CD4-positive, alpha-beta T cell treated with Interleukin-6 at 100 ng/mL for 8 hours (primary cell): ENCODE data around the gene SYT1.

Experiments
- DNase-seq: peaks from one replicate; pipeline ENCODE4 v3.0.0-alpha.2; 2020; ENCODE audit warnings: mixed read lengths, low spot score

The SYT1 gene

DNA sequence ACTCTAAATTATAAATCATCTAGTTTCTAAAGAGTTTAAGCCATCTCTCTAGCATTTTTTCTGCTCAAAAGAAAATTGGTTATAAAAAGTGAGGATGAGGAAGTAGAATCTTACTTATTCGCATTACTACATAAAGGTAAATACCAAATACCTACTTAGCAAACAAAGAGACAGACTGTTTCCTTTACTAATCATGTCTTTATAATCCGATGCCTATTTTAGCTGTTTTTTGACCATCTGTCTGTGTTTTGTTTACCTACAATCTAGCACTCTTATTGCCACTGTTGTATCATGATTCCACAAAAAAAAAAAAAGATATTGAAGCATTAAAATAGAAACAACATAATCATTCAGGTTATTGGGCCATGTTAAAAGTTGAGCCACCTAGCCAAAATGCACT is 430.0 kb downstream of the SYT1 start:
- no peak for DNase-seq

DNA sequence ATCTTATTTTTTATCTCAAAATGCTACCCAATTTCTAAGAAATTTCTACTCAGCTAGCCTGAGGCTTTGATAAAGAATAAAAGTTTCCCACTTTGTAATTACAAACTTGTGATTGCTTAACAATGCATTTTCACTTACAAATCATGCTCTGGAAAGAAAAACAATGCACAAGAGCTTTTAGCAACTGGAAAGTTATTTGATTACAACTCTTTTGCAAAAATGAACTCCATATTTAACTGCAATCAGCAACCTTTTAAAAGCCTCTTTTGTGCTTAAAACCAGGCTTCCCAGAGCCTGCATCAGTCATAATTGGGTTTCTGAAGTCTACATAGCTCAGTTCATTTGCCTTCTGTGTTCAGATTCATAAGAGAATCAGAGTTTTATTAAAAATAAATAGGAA is 431.0 kb downstream of the SYT1 start:
- no peak for DNase-seq

DNA sequence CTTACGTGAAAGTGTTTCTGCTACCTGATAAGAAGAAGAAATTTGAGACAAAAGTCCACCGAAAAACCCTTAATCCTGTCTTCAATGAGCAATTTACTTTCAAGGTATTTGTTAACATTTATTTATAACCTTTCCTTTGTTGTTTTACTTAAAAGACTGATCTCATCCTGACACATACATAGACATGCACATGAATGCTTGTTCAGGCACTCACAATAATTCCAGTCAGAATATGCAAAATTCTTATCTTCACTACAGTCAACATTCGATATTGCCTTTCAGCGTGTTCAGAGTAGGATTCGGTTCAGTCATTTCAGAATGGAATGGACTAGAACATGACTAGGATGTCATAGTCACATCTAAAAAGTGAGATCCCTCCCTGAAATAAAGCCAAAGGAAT is 431.6 kb downstream of the SYT1 start:
- DNase-seq = no peak

DNA sequence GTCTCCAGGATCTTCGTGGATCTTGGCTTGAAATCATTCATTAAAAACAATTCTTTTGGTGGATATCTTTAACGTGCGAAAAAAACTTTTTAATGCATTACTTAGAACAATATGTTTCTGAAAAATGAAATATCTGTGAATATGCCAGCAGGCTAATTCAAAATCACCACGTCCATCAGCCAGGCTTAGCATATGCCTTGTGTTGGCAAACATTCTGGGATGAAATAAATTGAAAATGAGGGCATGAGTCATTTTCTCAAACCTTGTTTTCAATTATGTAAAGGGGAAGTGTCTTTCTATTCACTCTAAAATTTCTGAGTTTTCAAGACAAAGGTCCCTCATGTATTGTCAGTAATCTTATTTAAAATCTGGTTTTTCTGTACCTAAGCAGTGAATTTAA is 432.3 kb downstream of the SYT1 start:
- DNase-seq = no peak

DNA sequence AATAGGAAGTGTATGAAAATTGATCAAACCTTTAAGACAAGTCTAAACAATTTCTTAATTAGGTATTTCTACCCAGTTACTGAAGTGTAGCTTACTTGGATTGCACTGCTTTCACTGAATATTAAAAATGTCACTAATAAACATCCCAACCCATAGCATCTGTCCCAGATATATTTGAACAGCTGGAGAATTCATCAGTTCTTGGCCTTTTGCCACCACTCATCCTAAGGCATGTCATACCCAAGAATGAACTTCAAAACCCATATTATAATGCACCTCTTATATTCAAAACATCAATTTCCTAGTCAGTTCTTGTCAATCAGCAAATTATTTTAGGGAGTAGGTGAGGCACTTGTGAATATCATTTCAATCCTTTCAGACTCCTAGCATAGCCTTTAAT is 433.9 kb downstream of the SYT1 start:
- DNase-seq = no peak

DNA sequence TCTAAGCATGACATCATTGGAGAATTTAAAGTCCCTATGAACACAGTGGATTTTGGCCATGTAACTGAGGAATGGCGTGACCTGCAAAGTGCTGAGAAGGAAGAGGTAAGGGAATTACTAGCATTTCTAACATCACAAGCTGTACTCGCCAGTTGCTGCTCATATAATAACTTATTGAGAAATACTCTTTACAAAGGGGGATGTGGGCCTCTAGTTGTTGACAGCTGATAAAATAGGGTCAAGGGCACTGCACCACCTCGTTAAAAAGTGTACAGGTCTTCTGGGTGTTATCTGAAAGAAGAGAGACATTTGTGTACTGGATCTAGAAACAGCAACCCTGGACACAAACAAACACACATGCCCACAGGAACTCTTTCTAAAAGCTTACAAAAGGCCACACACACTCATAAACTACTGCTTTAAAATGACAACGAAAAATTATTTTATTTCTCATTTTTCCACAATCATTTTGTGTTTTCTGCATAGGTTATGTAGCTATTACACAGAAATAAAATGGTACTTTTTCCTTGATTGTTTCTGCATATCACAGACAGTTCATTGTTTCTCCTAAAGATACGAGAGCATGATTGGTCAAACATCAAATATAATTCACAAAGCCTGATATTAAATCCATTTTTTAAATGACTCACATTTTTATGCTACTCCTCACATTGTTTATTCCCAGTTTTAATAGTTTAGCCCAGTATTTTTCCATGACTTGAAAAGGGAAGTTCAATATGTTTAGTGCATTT is 435.0 kb downstream of the SYT1 start:
- no peak for DNase-seq

DNA sequence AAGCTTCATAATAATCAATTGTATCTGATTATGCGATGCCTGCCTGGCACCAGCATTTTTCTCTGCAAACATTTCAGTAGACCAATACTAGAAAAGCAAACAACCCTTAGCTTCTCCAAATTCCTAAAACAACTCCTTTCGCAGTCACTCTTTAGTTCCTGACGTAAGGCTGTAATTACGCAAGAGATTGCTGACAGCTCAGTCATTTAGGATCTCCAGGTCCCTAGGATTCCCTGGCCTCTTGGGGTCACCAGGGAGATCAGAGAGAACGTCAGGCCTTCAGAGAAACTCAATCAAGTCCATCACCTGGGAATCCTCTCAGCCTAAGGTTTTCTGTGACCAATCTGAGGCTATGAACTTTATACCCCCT is 435.6 kb downstream of the SYT1 start:
- no peak for DNase-seq

DNA sequence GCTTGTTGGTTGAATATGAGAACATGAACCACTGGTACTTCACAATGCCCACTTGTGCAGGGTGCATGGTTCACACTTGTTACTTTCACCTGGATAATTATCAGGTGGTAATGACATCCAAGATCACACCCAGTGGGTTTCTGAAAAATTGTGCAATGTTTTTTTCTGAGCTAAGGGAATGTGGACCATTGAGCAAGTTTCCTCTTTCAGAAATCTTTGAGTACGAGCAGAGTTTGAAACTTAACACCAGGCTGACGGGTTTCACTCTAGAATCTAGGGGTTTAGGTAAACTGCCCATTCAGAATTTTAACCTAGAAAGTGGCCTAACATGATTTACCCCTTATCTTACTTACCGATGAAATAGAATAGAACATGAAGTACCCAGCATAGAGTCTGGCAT is 436.6 kb downstream of the SYT1 start:
- no peak for DNase-seq

DNA sequence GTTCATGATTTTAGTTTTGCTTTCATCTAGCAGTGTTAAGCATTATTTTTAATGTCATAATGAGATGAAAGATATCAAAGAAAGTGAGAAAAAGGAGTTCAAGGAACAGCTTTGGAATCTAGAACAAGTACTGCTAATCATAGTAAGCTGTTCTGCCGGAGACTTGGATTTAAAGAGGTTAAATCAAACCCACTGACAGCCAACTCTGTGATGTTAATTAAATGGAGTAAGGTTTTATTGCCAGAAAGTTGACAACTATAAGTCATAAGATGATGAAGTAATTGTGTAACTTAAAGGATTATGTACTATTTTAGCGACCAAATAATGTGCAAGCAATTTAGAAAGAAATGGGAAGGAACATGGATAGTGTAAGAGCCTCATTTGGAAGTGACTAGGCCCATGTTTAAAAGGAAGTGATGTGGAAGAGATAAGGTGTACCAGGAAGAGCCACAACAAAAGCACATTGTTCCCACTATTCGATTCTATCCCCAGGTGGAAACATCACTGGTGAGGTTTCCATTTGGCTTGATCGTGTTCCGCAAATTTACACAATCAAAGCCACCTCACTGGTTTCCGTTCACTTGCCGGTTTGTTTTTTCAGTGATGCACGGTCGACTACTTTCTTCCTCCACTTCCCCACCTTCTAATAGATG is 437.7 kb downstream of the SYT1 start:
- no peak for DNase-seq

DNA sequence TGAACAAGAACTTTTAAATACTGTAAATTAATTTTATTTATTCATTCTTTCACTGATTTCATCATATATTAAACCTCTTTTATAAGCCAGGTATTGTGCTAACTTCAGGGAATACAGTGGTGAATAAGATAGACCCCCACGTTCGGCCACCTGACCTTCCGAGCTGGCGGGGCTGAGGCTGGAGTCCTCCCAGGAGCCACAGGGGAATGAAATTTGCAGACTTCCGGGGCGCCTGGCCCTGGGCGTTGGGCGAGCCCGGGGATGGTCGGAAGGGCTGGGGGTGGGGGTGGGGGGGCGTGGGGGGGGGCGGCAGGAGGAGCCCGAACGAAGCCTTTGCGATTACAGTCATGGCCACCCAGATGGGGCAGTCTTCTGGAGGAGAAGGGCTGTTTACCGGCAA is 442.8 kb downstream of the SYT1 start:
- DNase-seq = no peak

DNA sequence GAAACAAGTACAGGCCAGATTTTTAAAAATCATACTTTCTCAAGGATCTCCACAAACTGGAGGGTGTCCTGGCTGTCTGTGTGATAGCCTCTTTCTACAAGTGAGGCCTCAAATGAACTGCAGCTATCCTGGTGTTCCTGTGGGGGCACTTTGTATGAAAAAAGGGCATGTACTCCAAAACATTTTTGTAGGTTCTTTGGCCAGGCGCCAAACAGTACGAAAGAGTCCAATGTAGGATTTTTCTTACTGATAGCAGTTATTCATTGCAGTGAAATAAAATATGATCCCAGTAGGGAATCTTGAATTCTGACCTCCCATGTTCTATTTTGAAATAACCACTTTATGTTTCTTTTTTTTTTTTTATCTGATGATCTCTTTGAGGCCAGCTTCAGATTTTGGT is 444.5 kb downstream of the SYT1 start:
- no peak for DNase-seq

DNA sequence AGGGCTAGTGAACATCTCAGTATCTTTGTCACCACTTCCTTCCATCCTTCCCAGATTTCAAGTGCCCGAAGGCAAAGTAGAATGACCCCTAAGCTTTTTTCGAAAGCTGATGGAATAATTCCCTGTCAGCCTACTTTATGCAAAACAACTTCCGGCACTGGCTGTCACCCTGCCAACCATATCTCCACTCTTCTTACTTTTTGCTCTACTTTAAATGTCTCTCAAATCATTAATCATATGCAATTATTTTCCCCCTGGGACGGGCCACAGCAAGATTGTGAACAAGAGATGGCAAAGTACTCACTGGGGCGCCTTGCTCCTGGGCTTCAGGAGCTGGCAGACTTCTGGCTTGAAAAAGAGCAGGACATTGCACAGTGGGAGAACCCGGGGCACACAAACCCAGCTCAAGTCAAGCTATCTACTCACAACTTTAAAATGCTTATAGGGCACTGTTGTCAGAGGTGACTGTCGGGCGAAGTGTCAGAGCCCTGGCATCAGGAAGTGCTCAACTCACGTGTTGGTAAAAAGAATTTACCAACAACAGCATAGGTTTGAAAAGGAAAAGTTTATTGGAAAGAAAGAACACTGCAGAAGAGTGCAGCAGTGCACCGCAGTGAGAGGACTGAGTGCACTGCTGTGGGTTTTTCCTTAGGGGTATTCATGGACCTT is 452.7 kb downstream of the SYT1 start:
- DNase-seq = no peak

DNA sequence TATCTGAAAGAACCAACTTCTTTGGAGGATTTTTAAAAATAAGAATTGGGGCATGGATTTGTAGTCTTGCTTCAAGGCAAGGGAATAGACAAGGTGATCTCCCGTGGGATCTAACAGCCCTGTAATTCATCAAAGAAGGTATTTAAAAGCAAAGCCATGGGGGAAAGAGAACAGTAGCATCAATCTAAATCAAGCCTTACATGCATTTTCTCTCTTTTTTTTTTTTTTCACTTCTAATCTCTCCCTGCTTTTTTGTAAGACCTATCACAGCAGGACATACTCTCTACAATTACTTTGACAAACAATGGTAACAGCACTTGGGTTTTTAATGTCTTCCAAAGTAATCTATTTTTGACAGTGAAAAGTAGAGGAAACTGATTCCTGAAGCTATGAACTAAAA is 458.3 kb downstream of the SYT1 start:
- DNase-seq = no peak

DNA sequence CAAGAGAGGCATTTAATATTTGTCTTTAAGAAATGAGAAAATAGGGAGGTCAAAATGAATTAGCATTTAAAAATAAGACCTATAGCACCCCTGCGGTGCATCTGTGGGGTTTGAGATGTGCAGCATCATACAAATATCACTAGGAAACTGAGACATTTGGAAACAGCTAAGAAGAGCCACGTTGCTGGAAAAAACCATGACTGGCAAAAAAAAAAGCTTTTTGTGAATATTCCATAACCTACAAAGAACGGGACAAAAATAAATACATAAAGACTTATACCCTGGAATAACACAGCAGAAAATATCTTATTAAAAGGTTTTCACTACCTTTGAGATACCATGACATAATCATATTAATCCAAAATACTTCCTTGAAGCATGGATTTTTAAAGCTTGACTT is 460.0 kb downstream of the SYT1 start:
- DNase-seq = no peak

DNA sequence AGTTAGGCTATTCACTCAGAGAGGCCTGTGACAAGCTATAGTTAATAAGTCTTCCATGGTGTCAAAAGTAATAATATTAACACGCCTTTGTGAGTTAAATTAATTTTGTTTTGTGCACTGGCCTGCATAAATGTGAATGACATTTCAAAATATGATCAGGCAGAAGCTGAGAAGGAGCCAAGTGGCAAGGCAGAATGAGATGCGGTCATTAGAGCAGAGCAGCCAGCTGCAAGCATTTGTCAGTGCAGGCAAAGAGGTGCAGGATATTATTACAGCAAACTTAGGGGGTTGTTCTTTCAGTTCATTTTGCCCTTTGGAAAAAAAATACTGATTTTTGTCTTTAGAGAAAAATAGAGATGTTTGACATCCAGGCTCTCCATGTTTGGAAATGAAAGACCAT is 461.6 kb downstream of the SYT1 start:
- DNase-seq = no peak

DNA sequence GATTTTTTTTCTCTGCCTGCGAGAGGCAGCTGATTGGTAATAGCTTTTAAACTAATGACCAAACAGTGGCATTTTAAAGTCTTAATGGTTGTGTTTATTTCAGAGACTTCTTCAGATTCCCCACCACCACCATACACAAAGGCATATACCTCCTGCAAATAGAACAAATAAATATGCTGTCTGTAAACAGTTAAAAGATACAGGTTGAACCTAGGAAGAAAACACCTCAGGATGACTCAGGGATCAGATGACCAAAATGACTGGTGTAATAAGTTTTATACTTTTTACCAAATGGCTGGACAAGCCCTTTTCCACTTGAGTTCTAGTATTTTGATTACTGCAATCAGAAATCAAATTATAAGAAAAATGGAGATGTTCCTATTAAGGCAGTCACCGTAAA is 462.1 kb downstream of the SYT1 start:
- no peak for DNase-seq

DNA sequence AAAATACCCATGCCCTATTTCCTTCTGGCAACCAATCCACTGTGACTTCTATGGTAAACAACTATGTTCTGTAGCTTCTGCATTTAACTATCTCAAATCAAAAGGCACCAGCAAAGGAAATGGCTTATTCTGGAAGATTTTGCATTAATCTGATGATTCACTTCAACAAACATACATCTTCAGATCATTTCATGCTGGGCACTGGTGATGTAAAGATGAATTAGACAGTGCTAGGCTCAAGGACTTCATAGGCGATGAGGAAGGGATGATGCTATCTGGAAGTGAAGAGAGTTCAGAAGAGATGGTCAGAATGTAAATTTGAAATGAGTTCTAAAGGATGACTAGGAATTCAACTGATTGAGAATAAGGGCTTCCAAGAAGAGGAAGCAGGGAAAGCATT is 462.9 kb downstream of the SYT1 start:
- DNase-seq = no peak

DNA sequence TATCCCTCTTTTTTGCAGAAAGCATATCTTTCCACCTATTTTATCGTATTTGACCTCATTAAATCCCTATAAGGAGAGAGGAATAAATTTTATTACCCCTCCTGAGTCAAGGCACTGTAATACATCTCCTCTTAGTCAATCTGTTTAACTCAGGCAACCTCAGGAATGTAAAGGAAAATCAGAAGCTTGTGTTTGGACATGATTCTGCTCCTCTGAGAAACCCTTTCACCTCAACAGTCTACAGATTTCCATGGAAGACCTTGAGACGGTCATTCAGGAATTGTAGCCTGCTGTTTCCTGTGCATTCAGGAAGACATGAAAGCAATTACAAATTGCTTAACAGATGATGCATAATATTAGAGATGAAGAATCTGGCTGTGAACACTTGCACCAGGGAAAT is 465.4 kb downstream of the SYT1 start:
- no peak for DNase-seq

DNA sequence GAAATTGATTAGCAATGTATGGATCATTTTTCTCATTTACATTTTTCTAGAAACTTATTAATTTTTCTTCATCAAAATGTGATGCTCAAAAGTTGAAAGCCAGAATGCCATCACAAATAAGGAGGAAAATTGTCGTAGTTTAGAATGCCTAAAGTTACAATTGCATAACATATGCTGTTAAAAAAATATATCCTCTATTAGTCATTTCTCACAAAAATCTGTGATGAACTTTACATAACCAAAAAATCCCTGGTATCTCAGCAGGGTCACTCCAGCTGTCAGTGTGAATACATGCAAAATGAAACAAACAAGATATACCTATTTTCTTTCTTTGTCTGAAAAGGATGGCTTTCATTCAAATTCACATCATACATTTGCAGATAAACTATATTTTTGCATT is 467.3 kb downstream of the SYT1 start:
- DNase-seq = no peak

DNA sequence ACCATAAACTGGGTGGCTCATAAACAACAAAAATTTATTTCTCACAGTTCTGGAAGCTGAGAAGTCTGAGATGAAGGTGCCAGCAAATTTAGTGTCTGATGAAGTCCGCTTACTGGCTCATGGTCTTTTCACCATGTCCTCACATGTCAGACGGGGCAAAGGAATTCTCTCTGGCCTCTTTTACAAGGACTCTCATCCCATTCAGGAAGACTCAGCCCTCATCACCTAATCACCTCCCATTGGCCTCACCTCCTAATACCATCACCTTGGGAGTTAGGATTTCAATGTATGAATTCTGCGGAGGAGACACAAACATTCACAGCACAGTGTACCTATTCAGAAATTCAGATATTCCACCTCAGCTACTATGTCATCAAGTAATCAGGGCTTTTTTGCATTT is 468.6 kb downstream of the SYT1 start:
- DNase-seq = no peak

DNA sequence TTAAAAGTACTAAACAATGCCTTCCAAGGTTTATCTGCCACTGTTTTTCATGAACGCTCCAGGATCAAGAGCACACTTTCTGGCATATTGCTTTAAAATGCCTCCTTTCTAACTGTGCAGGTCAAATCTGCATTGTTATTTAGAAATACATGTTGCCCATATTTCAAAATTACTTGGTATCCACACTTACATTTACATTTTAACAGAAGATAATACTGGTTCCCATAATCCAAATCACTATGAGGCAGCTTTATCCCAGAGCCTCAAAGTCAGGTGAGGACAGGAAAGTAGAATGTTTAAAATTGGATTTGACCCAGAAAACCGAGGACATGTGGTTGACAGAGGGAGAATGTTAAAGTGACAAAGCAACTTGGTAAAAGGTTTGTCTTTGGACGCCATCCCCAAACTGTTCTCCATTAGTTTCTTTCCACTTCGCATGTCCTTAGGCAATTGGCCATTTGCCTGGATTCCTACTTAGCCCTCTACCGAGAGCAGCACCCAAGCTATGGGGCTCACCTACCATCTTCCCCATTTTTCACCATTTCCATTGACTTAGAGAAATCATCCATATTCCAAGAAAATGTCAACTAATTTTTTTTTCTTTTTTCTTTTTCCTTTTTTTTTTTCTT is 473.2 kb downstream of the SYT1 start:
- DNase-seq = no peak

DNA sequence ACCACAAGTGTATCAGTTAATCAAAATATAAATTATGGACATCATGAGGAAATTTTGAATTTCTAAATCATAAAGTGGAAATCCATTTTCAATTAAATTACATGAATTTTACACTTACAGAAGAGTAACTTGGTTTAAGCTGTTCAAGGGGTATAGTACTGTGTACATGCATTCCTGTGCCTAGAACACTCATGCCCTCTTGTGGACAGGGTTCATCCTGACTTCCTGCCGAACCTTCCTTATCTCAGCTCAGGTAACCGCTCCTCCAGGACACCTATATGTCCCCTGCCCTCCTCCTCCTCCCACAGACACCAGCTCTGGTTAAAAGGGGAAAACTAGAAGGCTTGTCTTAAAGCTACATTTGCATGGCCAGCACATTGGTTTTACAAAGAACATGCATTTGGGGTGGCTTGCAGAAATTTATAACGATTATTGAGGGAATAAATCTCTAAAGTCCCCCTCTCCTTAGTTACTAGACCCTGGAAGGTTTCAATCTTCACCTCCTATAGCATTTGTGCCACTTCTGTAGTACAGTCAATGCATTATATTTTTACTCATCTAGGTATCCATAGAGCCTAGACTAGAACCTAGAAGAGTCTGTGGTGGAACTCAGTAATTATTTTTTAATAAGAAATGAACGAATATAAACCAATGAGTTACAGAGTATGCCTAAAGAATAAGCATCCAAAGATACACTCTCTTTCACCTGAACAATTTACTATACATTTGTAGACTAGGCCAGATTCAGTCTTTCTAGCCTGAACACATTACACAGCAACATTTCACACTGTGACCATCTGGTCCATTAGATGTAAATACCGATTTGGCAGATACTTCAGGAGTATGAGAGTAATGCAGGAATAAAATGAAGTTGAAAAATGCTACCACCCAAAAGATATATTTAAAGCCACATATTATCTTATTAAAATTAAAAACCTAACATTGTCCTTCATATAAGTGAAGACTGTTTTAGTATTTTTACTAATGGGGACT is 480.6 kb downstream of the SYT1 start:
- no peak for DNase-seq
